ENCODE results near the gene RFLNA. TPM values are rescaled to one million over a fixed set of nuclear protein-coding genes. Genes with fewer than 3 reads are reported as not detected.

Gene RFLNA
- total and polyA plus RNA-seq, 2 donors (not counting 1 experiment from before 2014, with no cell fraction given), result not detected

GRCh38 chr12:124297856-124298255, 3.0 kb downstream of the RFLNA start:
- peaks cover 1% of the 10 kb centered on the region for H3K4me1 Mint-ChIP-seq
- Histone ChIP-seq H3K79me2 (ENCODE audit: control insufficient read depth, insufficient read depth, low read length) (no peaks in the 10 kb centered on the region), H3K4me3 (ENCODE audit: control extremely low read depth in 1 of 5, extremely low read depth in 1 of 5, insufficient read depth in 1 of 5, low read depth in 2 of 5, low read length in 4 of 5) (no peak overlapping the region), H2AFZ (ENCODE audit: insufficient read depth, low read depth, low read length, poor library complexity, severe bottlenecking) (no peak overlapping the region), H3K9me3 (ENCODE audit: control extremely low read depth in 1 of 3, control insufficient read depth in 2 of 3, insufficient read depth in 1 of 3, low read length in 2 of 3) (peaks cover 0 to 5% (median 0%) of the 10 kb centered on the region in 3 donors), H3K27me3 (replicated peaks in 1 of 4; ENCODE audit: control extremely low read depth in 1 of 4, control insufficient read depth in 3 of 4, insufficient read depth in 4 of 4, low read length in 3 of 4) (peaks cover 0 to 23% (median 7%) of the 10 kb centered on the region in 4 experiments), H3K4me2 (replicated peaks; ENCODE audit: low read depth, low read length, poor library complexity, severe bottlenecking) (no peak overlapping the region), H3K4me1 (ENCODE audit: control insufficient read depth in 2 of 2, insufficient read depth in 2 of 2, low read length in 2 of 2) (peaks cover 0 to 4% of the 10 kb centered on the region in 2 donors), H3K27ac (ENCODE audit: low read length in 2 of 2) (no peak overlapping the region), H3K36me3 (replicated peaks in 1 of 2; ENCODE audit: control extremely low read depth in 1 of 2, control insufficient read depth in 1 of 2, extremely low read depth in 1 of 2, insufficient read depth in 2 of 2, low read length in 1 of 2) (no peaks in the 10 kb centered on the region), H3K9ac (ENCODE audit: low read length) (no peak overlapping the region), H4K20me1 (ENCODE audit: control insufficient read depth, insufficient read depth, low read length, poor library complexity, severe bottlenecking) (no peaks in the 10 kb centered on the region)
- ATAC-seq (ENCODE audit: low read depth), result no peak
- ChIA-PET CTCF (no interaction called here), POLR2A (no interaction called here)
- TF ChIP-seq CTCF (IDR thresholded peaks at IDR 0.05), result no peak
- H3K27me3 Mint-ChIP-seq, result peaks cover 34% of the 10 kb centered on the region
- 95% methylated on average over 19 of the region's 19 CpGs for WGBS (ENCODE audit: insufficient coverage)
- no peak for DNase-seq
- H3K9me3 Mint-ChIP-seq (ENCODE audit: insufficient read depth), result no peaks in the 10 kb centered on the region
- no peak overlapping the region for H3K4me3 Mint-ChIP-seq
- H3K27ac Mint-ChIP-seq, result no peak overlapping the region
- intact Hi-C loops (cut with micrococcal nuclease), result no loop called here

- Histone ChIP-seq H4K20me1 (ENCODE audit: control insufficient read depth, insufficient read depth, low read length, poor library complexity, severe bottlenecking) (no peaks in the 10 kb centered on the region), H3K27me3 (replicated peaks in 1 of 4; ENCODE audit: control extremely low read depth in 1 of 4, control insufficient read depth in 3 of 4, insufficient read depth in 4 of 4, low read length in 3 of 4) (peaks cover 0 to 20% (median 5%) of the 10 kb centered on the region in 4 experiments), H3K4me2 (replicated peaks; ENCODE audit: low read depth, low read length, poor library complexity, severe bottlenecking) (no peak overlapping the region), H3K27ac (ENCODE audit: low read length in 2 of 2) (no peak overlapping the region), H3K9me3 (ENCODE audit: control extremely low read depth in 1 of 3, control insufficient read depth in 2 of 3, insufficient read depth in 1 of 3, low read length in 2 of 3) (peaks cover 0 to 5% (median 0%) of the 10 kb centered on the region in 3 donors), H3K4me1 (ENCODE audit: control insufficient read depth in 2 of 2, insufficient read depth in 2 of 2, low read length in 2 of 2) (peaks cover 0 to 4% of the 10 kb centered on the region in 2 donors), H2AFZ (ENCODE audit: insufficient read depth, low read depth, low read length, poor library complexity, severe bottlenecking) (no peak overlapping the region), H3K4me3 (ENCODE audit: control extremely low read depth in 1 of 5, extremely low read depth in 1 of 5, insufficient read depth in 1 of 5, low read depth in 2 of 5, low read length in 4 of 5) (no peak overlapping the region), H3K79me2 (ENCODE audit: control insufficient read depth, insufficient read depth, low read length) (no peaks in the 10 kb centered on the region), H3K9ac (ENCODE audit: low read length) (no peak overlapping the region), H3K36me3 (replicated peaks in 1 of 2; ENCODE audit: control extremely low read depth in 1 of 2, control insufficient read depth in 1 of 2, extremely low read depth in 1 of 2, insufficient read depth in 2 of 2, low read length in 1 of 2) (no peaks in the 10 kb centered on the region)
- intact Hi-C loops (cut with micrococcal nuclease), result no loop called here
- ATAC-seq (ENCODE audit: low read depth), result no peak
- Mint-ChIP-seq H3K27me3 (peaks cover 31% of the 10 kb centered on the region), H3K9me3 (ENCODE audit: insufficient read depth) (no peaks in the 10 kb centered on the region), H3K4me1 (peaks cover 1% of the 10 kb centered on the region), H3K27ac (no peak overlapping the region), H3K4me3 (no peak overlapping the region)
- POLR2A ChIA-PET, result no interaction called here
- DNase-seq, result no peak
- WGBS (ENCODE audit: insufficient coverage), result 98% methylated on average over 5 of the region's 10 CpGs
- CTCF ChIA-PET, result no interaction called here
- no peak for TF ChIP-seq CTCF (IDR thresholded peaks at IDR 0.05)
- no peak for TF ChIP-seq EZH2 (IDR thresholded peaks at IDR 0.05; ENCODE audit: borderline replicate concordance, insufficient read depth, low read depth, low read length, poor library complexity, severe bottlenecking)
These were observed 4.0 kb downstream of the RFLNA start for GRCh38 chr12:124298685-124299410.
